Head of caudate nucleus (tissue), 42 donors: ENCODE results near the gene DIP2C.
"Not testable (repeated sequence)": the region's sequence is repeated elsewhere in the genome, so short reads cannot be mapped to it uniquely, and the experiment has no call there.

ENCODE experiments used
- DNase-seq, 42 donors: peaks; one replicate each; pipeline versions ENCODE4 v3.0.0 to v3.0.0-alpha.2; 2020 to 2021; ENCODE audit warnings: mixed read lengths in 7 of 42
- intact Hi-C: fragments of 100-400 bp; cut with DNase I; formaldehyde crosslinking; loops from one replicate; pipeline ENCODE4 v1.15.0; 2022

The DIP2C gene

DNA sequence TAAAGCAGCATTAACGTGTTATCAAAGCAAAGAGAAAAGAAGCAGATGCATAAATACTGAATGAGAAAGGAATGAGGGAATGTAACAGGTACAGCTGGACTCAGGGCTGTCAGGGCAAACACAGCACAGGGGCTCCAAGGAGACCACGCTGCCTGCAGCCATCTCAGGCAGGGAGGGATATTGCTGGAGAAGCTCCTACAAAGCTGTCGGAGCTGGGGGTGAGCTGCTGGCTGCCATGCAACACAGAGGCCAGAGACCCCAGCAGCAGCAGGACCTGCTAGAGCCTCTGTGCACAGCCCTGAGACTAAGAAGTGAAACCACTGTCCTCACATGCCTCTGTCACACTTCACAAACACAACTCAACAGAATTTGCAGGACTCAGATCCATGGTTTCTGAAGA is 235.8 kb downstream of the DIP2C start:
- intact Hi-C loops: no loop called here
- no peak for DNase-seq

DNA sequence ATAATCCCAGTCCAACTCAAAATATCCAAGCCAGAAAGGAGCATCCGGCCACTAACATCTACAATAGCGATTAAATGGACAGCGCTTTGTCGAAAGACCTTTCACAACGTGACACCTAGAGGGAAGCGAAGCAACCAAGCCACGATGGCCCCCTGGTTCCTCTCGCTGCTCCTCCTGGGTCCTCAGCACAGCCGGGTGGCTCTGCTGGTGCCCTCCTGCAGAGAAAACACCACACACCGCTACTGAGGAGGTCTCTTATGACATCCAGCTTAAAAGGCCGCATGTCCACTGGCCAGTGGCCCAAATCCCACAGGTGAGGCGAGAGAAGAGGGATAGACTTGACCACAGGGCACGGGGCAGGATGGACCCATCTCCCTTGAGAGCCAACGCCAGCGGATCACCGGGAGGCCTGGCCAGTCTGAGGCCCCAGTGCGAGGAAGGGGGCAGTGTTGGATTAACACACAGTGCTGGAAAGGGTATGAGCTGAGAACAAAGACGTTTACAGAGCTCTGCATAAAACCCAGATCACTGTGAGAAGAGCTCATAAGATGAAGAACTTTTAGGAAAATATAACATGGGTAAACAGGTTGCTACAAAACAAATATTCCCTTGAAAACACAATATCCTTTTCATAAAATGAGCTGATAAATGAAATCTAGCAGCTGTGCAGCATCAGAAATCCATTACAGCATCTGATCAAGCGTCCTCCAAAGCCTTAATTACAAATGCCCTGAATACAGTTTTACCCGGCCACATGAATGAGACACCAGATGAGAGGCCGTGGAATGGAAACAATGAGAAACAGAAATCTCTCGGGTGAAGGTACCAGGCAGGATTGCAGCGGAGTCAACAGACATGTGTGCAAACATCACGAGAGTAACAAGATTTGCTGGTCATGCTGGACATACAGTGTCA is 236.7 kb downstream of the DIP2C start:
- intact Hi-C loops: no loop called here
- DNase-seq: peak; percentile 31 to 87 (median 70)

DNA sequence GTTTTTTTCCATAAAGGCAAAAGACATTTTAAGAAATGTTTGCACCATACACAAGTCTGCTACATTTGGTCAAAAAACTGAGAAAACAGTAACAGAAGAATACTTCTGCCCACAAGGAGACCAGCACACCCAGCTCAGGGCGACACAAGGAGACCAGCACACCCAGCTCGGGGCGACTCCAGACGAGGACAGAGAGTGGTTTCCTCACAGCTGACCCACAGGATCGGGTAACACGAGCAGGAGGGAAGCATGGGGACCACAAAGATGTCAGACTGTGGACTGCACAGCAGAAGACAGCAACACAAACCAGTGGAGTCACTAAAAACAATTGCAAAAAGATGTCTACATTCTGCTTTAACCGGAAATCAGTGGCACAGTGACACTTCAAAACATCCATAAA is 237.6 kb downstream of the DIP2C start:
- no peak for DNase-seq
- intact Hi-C loops: no loop called here

DNA sequence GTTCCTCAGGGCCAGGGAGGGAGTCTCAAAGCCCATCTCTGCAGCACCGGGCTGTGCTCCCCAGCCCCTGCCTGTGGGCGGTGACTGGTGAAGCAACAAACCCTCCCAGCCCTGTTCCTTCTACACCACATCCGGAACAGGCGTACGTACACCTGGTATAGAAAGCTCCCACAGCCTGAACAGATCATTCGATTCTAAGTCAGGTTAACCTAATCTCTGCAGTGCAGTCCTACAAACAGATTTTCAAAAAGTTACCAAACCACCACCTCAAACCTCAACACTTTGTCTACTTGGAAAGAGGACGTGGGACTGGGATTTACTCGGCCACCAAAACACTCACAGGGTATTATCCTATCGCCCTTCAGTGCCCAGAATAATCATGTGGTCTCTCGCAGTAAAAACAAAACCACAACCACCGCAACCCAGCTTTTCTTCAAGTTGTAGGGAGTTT is 238.4 kb downstream of the DIP2C start:
- intact Hi-C loops: no loop called here
- DNase-seq: peak in 1 of 42 donors; percentile 25

DNA sequence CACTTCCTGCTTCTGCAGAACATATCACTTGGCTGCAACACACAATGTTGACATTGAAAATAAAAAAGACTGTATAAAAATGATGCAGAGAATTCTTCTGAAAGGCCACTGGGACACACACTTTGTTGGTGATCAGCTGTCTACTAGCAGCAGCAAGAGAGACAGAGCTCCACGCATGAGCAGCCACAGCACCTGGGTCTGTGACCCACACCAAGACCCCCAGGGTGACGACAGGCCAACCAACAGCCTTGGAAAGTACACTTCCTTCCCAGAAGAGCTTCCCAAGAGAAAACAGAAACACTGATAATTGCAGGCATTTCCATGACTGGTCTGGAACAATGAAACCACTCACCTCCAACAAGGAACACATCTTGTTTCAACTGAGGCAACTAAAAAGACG is 239.0 kb downstream of the DIP2C start:
- intact Hi-C loops: no loop called here
- no peak for DNase-seq

DNA sequence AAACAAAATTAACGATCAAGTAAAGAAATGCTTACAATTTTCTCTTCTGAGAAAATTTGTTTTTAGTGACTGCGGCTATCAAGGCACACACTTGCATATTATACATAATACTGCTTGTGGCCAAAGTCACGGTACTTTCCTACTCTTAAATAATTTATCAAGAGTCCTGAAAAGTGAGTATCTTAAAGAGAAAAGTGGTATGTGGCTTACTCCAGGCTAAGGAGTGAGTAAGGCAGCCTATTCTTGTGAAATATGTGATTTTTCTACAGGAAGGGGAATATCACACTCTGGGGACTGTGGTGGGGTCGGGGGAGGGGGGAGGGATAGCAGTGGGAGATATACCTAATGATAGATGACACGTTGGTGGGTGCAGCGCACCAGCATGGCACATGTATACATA is 240.1 kb downstream of the DIP2C start:
- intact Hi-C loops, DNase-seq: not testable (repeated sequence)

DNA sequence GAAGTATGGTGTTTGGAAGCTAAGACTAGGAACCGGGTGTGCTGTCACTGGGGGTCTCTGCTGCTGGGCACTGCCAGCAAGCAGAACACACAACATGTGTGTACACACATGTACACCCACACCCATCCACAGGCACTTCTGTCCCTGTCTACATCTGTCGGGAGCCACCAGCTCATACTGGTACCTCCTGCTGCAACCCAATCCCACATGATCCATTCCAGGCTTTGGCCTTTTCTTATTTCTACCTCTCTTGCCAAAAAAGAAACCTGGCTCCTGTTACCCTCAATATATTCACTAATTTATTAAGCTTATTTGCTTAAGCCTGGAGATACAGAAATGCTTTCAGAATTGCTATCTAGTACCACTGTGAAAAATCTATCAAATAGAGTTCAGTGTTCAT is 246.0 kb downstream of the DIP2C start:
- no peak for DNase-seq
- intact Hi-C loops: no loop called here

DNA sequence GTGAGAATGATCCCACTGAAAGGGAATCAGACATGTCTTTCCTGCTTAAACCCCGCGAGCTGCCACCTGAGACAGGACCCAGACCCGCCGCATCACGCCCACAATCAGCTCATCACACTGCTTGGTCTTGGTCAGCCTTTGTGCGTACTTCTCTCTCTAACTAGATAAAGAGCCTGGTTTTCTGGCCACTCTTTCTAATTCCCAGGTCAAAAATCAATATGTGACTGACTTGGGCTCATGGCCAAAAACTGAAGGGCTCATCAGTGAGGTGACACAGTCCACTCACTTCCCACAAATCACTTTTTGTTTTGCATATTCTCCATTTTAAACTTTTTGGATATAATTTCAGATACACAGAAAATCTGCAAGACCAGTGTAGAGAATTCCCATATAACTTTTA is 247.3 kb downstream of the DIP2C start:
- no peak for DNase-seq
- intact Hi-C loops: no loop called here

DNA sequence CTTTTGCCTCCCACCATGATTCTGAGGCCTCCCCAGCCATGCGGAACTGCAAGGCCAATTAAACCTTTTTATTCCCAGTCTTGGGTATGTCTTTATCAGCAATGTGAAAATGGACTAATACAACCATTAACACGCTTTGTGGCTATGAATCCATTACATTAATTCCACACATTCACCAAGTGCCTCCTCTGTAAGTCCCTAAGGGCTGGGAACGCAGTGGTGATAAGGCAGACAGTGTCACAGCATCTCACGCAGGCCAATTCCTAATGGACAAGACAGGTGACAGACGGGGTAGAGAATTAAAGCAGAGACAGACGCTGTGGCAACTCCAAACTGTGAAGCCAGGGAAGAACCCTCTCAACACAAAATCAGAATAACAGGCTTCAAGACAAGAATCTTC is 247.8 kb downstream of the DIP2C start:
- intact Hi-C loops: no loop called here
- no peak for DNase-seq

DNA sequence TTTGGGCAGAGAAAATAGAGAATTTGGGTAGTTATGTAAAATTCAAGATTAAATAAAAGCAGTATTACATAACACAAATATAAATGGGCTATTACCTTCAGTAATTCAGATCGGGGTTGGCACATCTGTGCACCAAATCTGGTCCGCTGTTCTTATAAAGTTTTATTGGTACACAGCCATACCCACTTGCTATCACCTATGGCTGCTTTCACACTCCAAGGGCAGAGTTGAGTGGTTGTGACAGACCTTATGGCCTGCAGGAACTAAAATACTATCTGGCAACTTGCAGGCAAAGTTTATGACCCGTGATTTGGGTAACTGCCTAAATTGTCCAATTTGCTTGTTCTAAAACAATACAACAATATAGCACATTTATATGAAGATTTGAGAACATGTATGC is 249.3 kb downstream of the DIP2C start:
- intact Hi-C loops: no loop called here
- DNase-seq: no peak

DNA sequence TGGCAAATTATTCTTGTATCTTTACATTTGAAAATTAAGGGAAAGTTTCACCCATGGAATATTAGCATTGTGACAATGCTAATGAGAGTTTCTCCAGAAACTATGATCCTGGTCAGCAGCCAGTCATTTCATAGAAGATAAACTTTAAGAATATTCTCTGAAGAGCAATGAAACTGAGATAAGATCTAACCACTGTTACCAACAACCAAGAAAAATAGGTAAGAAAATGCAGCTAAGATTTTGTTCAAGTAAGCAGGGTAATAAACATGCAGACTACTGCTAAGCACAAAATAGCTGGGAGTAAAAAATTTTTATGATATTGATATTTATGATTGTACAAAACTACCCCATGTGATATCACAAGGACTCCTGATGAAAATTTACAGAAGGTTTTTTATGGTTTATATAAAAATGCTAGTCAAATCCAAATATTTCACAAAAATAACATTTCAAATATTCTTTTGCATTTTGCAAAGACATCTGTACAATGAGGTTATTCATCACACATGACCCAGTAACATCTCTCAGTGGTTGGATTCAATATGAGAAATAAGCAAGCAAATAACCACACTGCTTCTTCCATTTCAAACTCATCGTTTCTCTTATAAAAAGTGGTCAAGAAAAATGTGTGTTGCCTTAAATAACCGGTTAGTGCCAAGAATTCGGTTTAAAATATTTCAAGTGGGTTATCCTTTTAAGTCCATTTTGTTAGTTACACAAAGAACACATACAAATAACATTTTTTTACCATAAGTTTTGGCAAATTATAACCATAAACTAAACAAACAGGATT is 251.6 kb downstream of the DIP2C start:
- no peak for DNase-seq
- intact Hi-C loops: no loop called here

DNA sequence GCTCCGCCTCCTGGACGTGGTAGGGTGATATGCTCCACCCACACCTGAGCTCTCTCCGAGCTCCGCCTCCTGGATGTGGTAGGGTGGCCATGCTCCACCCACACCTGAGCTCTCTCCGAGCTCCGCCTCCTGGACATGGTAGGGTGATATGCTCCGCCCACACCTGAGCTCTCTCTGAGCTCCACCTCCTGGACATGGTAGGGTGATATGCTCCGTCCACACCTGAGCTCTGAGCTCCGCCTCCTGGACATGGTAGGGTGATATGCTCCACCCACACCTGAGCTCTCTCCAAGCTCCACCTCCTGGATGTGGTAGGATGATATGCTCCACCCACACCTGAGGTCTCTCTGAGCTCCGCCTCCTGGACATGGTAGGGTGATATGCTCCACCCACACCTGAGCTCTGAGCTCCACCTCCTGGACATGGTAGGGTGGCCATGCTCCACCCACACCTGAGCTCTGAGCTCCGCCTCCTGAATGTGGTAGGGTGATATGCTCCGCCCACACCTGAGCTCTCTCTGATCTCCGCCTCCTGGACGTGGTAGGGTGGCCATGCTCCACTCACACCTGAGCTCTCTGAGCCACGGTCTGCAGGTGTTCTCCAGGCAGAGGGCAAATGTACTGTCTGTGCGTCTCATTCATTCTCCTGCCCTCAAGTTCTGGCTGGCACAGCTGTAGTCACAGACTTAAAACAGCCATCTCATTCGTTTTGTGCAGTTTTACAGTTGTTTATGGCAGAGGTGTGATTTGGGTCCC is 252.4 kb downstream of the DIP2C start:
- intact Hi-C loops: no loop called here
- no peak for DNase-seq

DNA sequence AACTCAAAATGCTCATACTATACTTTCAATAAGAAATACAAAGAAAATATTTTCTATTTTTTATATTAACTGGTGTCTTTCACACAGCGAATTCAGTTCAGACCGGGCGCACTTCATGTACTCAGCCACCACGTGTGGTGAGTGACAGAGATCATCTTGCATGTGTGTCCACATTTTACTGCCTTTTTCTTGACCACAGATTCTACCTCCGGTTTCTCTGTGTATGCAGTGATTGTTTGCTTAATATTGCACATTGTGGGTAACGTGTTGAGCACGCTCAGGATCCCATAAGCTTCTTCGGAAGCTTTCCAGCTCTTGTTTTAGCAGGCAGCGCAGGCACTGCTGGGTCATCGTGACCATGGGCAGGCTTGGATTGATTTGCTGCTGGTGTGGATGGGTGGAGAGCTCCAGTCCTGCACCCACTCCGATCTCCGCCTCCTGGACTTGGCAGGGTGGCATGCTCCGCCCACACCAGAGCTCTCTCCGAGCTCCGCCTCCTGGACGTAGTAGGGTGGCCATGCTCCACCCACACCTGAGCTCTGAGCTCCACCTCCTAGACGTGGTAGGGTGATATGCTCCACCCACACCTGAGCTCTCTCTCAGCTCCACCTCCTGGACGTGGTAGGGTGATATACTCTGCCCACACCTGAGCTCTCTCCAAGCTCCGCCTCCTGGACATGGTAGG is 253.3 kb downstream of the DIP2C start:
- intact Hi-C loops: no loop called here
- DNase-seq: no peak

DNA sequence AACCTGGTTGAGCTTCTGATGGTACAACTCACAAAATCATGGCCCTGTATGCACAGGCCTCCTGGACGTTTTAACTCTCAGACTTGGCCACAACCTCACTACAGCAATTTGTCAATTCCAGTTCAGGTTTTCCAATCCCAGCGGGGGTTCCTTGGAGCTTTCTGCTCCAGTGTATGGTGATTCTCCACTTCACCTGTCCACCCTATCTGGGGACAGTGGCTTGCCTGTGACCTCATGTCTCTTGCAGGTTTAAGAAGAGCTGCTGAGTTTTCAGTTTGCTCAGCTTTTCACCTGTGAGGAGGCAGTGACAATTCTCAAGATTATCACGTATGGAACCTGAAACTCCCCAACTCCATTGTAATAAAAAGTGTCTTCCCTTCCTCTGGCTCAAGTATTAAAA is 254.1 kb downstream of the DIP2C start:
- DNase-seq: no peak
- intact Hi-C loops: no loop called here

DNA sequence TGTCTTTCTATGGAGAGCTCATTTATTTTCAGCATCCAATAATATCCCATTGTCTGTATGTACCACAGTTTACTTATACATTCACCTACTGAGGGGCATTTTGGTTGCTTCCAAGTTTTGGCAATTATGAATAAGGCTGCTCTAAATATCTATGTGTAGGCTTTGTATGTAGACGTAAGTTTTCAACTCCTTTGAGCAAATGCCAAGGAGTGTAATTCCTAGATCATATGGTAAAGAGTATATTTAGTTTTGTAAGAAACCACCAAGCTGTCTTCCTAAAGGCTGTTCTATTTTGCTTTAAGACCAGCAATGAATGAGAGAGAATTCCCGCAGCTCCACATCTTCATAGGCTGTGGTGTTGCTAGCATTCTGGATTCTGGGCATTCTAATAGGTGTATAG is 259.8 kb downstream of the DIP2C start:
- no peak for DNase-seq
- intact Hi-C loops: no loop called here

DNA sequence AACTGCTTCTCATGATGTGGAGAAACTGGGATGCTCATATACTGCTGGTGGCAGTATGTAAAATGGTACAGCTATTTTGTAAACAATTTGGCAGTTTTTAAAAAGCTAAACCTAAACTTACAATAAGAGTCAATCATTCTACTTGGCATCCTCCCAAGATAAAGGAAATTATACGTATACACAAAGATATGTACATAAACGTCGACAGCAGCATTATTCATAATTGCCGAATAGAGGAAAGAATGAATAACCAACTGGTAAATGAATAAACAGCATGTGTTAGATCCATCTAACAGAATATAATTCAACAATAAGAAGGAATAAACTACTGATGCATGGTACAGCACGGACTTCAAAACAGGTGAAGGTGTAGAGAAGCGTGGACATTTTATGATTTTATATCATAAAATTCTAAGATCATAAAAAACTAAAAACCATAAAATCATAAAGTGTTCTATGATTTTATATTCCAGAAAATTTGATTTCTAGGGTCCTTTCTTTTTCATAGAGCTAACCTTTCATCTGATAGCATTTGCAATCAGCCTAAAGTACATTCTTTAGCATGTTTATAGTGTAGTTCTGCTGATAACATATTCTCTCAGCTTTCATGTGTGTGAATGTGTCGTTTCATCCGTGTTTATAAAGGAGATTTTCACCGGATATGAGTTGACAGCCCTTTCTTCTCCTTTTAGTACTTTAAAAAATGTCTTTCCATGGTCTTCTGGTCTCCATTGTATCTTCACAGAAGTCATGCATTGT is 261.5 kb downstream of the DIP2C start:
- DNase-seq: no peak
- intact Hi-C loops: no loop called here

DNA sequence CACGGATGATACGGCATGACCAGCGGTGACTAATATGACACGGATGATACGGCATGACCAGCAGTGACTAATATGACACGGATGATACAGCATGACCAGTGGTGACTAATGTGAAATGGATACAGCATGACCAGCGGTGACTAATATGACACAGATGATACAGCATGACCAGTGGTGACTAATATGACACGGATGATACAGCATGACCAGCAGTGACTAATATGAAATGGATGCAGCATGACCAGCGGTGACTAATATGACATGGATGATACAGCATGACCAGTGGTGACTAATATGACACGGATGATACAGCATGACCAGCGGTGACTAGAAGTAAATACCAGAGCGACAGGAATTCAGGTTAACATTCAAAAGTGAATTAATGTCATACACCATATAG is 264.1 kb downstream of the DIP2C start:
- DNase-seq, intact Hi-C loops: not testable (repeated sequence)

DNA sequence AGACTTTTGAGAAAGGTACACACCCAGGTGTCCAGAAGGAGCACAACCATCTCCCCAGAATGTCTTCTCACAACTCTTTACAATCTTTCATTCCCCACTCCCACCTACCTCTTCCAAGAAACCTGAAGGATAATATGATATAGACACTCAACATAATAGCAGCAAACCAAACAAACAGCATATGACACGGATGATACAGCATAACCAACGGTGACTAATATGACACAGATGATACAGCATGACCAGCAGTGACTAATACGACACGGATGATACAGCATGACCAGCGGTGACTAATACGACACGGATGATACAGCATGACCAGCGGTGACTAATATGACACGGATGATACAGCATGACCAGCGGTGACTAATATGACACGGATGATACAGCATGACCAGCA is 264.7 kb downstream of the DIP2C start:
- intact Hi-C loops, DNase-seq: not testable (repeated sequence)
